Stimulated activated CD8-positive, alpha-beta memory T cell treated with anti-CD3 and anti-CD28 coated beads, Interleukin-15, amount 100 ng/mL, for 4 hours (primary cell): Measurements from ENCODE around the gene GOLGA6L10.
"Not testable (repeated sequence)": the region's sequence is repeated elsewhere in the genome, so short reads cannot be mapped to it uniquely, and the experiment has no call there.

Experiments
- DNase-seq, 2 donors: peaks; one replicate each; pipeline ENCODE4 v3.0.0-alpha.2; 2020; ENCODE audit warnings: low read depth in 2 of 2

The GOLGA6L10 gene

GRCh38 chr15:82349375-82349774 lies at the start of gene GOLGA6L10:
TSS of gene GOLGA6L10 (minus strand) at chr15:82349475. CDS start at chr15:82349375, 100 bp downstream.
- not testable (repeated sequence) for DNase-seq

DNA sequence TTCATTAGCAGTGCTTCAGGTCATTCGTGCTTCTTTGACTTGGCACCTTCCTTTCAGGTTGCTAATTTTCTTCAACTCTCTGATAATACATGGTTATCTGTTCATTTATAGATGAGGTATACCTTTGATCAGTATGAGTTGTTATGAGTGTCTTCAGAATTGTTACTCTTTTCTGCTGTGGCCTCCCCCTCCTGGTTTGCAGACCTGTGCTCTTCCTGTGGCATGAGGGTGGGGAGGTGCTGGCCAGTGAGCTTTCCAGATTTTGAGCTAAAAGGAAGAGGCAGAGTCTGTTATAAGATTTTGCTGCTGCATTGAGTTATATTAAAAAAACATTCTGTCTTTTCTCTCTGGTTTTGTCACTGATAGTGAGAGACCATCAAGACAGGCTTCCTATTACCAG lies 49.5 kb upstream of the GOLGA6L10 start:
- DNase-seq: no peak

DNA sequence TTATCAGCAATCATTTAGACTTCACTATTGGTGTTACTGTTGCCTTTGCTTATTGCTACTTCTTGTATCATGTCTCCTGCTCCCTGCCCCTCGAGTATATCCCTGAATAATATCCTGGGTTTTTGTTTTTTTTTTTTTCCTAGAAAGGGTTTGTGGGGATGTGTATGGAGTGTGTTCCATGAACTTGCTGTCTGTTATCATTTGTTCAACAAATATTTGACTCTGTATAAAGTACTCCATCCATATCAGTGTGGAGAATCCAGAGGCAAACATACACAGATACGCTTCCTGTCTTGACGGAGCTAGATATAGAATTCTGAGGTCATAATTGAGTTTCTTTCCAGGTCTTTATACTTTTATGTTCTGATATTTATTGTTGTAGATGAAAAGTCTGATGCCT lies 48.5 kb upstream of the GOLGA6L10 start:
- no peak for DNase-seq

DNA sequence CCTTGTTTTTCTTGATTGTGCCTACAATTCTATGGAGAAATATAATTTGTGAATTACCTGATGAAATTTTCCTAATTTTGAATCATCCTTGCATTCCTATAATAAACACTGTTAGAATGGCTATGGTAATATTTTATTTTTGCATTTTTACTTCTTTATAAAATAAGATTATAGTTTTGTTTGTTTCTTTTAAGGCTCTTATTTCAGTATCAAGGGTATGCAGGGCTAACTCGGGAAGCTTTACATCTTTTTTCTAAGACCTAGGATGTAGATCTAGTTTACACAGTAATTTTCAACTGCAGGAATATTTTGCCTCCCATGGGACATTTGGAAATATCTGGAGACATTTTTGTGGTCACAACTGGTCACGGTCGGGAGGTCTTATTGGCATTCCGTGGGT lies 46.5 kb upstream of the GOLGA6L10 start:
- DNase-seq: not testable (repeated sequence)

- no peak for DNase-seq
These were observed 44.4 kb upstream of the GOLGA6L10 start for GRCh38 chr15:82393671-82394070.

DNA sequence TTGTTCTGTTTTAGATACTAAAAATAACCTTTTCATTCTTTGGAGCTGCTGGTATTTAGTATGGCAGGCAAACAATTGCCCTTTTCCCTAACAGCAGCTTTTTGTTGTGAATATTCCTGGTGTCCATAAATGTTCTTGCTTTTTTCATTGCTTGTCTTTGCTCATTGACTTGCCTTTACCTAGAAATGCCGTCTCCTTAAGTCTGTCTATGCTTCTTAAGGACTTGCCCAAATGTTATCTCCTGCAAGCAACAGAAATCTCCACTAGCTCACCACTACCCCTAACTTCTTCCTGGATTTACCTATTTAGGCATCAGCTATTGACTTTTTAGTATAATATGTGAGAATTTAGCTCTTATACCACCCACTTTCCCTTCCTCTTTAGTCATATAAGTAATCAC lies 42.8 kb upstream of the GOLGA6L10 start:
- not testable (repeated sequence) for DNase-seq

DNA sequence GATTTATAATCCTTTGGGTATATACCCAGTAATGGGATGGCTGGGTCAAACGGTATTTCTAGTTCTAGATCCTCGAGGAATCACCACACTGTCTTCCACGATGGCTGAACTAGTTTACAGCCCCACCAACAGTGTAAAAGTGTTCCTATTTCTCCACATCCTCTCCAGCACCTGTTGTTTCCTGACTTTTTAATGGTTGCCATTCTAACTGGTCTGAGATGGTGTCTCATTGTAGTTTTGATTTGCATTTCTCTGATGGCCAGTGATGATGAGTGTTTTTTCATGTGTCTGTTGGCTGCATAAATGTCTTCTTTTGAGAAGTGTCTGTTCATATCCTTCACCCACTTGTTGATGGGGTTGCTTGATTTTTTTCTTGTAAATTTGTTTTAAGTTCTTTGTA lies 40.9 kb upstream of the GOLGA6L10 start:
- DNase-seq: not testable (repeated sequence)

DNA sequence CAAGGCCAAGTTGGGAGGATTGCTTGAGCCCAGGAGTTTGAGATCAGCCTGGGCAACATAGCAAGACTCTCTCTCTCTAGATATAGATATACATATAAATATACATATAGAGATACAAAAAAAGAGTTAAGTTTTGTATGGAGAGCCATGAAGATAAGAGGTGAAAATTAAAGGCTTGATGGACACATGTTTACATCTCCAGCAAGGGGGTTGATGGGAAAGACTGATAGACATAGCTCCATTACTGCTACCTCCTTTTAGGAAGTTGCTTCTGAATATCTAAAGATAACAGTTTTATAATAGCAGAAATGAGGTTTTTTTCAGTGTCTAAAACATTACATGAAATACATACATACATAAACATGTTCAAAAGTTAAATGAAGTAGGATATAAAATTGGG lies 37.9 kb upstream of the GOLGA6L10 start:
- DNase-seq: not testable (repeated sequence)

DNA sequence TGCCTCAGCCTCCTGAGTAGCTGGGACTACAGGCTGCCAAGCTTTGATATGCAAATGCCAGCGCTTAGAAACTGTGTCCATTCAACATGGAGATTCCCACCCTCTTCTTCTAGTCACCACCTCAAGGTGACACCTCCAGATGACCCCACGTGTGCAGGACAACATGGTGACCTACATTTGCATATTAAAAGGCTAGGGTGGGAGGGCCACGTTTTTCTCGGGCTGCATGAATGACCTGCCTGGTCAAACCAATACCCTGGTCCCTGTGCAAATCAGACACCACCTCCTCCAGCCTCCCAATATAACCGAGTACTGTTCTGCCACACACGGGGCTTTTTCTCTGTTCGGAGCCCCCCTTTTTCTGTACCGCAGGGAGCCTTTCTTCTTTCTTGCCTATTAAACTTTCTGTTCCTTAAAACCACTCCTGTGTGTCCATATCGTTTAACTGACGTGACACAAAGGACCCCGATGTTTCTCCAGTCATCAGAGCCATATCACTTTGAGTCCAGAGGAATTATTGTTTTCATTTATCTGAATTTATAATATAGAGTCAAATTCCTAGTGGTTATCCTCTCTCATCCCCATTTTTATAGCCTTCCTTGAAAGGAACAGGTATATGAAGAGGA lies 32.2 kb upstream of the GOLGA6L10 start:
- not testable (repeated sequence) for DNase-seq

GRCh38 chr15:82379552-82379951 lies 30.3 kb upstream of the GOLGA6L10 start:
- not testable (repeated sequence) for DNase-seq

GRCh38 chr15:82373661-82374060 lies 24.4 kb upstream of the GOLGA6L10 start:
- DNase-seq: not testable (repeated sequence)

DNA sequence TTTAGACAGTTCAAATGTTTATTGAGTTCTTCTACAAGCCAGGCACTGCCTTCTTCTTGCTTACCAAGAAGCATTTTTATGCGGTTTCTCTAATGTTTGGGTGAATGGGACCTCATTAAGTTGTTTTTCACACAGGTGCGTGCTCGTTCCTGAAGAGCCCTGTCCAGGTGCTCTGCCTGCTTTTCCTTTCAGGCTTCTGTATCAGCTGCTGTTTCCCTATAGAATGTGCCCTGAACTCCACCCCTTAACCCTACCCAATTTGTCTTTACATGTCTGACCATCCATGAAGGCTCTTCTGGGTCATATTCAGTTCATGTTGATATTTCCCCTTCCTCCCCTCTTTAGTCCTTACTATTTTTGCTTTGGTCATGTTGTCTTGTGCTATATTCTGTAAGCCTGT lies 22.4 kb upstream of the GOLGA6L10 start:
- DNase-seq: no peak

- DNase-seq: not testable (repeated sequence)
These were observed 18.5 kb upstream of the GOLGA6L10 start for GRCh38 chr15:82367790-82368189.

- DNase-seq: peak; percentile 4 to 9
These were observed 16.5 kb upstream of the GOLGA6L10 start for GRCh38 chr15:82365692-82366323.

DNA sequence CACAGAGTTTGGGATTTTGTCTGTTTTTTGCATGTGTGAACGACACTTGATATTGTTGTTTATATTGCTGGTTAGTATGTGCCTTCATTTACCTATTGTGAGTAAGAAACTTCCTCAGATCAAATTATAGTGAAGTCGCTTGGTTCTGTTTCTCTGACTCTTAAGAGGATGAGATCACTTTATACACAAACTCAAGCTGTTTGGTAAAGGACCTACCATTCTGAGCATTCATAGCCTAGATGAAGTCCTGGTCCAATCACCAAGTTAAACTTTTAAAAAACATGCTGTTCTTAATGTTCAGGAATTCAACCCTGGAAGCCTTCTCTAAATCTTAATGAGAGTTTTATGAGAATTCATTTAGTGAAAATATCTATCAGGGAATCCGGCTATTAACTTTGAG lies 15.3 kb upstream of the GOLGA6L10 start:
- not testable (repeated sequence) for DNase-seq

- DNase-seq: not testable (repeated sequence)
These were observed 13.5 kb upstream of the GOLGA6L10 start for GRCh38 chr15:82362790-82363189.

GRCh38 chr15:82360618-82361017 lies 11.3 kb upstream of the GOLGA6L10 start:
- DNase-seq: not testable (repeated sequence)

DNA sequence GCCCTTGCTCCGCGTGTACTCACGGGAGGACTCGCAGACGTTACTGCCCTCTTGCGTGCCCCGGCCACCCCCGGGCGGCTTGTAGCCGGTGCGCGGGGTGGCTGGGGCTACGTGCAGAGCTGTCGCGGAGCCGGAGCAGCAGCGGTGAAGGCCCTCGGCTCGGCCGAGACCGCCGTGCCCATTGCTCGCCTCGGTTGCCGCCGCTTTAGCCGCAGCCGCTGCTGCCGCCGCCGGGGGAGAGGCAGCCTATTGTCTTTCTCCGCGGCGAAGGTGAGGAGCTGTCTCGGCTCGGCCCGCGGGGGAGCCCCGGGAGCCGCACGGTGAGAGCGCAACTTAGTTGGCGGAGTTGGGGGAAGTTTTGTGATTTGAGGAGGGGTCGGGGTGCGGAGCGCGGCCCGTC lies 5.8 kb upstream of the GOLGA6L10 start:
- not testable (repeated sequence) for DNase-seq

DNA sequence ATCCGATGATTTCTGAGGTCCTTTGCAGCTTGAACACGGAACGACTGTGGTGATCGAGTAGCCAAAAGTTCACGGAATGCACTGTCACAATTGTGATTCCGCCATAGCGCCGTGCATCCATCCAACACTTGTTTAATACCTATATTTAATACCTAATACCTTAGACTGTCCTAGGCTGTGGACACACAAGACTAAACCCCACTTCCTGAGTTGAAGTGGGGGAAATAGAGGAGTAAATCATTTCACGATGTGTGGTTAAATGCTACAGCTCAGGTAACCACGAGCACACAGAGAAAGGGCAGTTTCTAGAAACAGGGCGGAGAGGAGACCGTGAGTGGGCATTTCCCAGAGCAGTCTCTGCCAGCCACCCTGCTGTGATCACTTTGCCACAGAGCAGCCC lies 5.3 kb upstream of the GOLGA6L10 start:
- not testable (repeated sequence) for DNase-seq

GRCh38 chr15:82347645-82348044 lies 1.6 kb downstream of the GOLGA6L10 start:
- DNase-seq: not testable (repeated sequence)

GRCh38 chr15:82345176-82345575 lies 4.1 kb downstream of the GOLGA6L10 start:
- DNase-seq: not testable (repeated sequence)

- not testable (repeated sequence) for DNase-seq
These were observed 4.9 kb downstream of the GOLGA6L10 start for GRCh38 chr15:82344421-82344820.

- not testable (repeated sequence) for DNase-seq
These were observed 5.4 kb downstream of the GOLGA6L10 start for GRCh38 chr15:82343851-82344250.
